Right lobe of liver (tissue), 4 donors: ENCODE measurements around the gene CHRNB1.

ENCODE experiments used
- POLR2A ChIP-seq: fragments of 450-650 bp; IDR thresholded peaks from one replicate; pipeline ENCODE4 v1.6.1; 2017; ENCODE audit warnings: antibody characterized with exemption, mild to moderate bottlenecking
- TF ChIP-seq, protein P1 (sequence below), 4 donors: fragments of 200-600 bp in 3 of 4; fragments of 450-650 bp in 1 of 4; IDR thresholded peaks; one replicate each; pipeline versions ENCODE4 v1.5.1 to v1.8.0; 2016 to 2022; ENCODE audit warnings: antibody characterized with exemption in 4 of 4, mild to moderate bottlenecking in 2 of 4
- donor health status: DM: no; HTN: no; CAD: no.
- donor health status: DM: no; HTN: no; CAD: no.
- donor health status: DM: no; HTN: yes; CAD: no.

DNA sequence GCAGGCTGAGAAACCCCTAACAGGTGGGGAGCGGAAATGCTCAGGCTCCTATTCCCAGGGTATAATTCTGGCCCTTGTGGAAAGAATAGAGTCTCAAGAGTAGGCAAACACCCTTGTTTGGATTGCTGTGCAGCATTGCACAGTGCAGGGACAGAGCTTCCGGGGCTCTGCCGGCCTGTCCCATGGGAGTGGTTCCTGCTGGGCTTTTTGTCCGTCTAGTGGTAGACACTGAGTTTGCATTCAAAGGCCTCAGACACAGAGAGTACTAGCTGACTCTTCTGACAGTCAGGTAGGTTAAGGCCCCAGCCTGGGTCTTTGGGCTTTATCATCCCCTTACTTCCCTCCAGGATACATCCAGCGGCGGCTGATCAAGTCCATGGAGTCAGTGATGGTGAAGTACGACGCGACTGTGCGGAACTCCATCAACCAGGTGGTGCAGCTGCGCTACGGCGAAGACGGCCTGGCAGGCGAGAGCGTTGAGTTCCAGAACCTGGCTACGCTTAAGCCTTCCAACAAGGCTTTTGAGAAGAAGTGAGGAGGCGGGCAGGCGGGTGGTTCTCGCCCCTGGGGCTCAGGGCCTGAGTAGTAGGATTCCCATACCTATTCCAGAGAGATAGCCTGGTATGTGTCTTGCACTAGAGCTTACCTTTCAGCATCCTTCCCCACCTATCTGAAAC is 57.4 kb downstream of the CHRNB1 start:
- TF ChIP-seq, protein P1, sequence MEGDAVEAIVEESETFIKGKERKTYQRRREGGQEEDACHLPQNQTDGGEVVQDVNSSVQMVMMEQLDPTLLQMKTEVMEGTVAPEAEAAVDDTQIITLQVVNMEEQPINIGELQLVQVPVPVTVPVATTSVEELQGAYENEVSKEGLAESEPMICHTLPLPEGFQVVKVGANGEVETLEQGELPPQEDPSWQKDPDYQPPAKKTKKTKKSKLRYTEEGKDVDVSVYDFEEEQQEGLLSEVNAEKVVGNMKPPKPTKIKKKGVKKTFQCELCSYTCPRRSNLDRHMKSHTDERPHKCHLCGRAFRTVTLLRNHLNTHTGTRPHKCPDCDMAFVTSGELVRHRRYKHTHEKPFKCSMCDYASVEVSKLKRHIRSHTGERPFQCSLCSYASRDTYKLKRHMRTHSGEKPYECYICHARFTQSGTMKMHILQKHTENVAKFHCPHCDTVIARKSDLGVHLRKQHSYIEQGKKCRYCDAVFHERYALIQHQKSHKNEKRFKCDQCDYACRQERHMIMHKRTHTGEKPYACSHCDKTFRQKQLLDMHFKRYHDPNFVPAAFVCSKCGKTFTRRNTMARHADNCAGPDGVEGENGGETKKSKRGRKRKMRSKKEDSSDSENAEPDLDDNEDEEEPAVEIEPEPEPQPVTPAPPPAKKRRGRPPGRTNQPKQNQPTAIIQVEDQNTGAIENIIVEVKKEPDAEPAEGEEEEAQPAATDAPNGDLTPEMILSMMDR (IDR thresholded peaks at IDR 0.05): no peak
- TF ChIP-seq POLR2A: no peak
